Measurements from ENCODE around the gene ARHGEF10L.

Gene ARHGEF10L

GRCh38 chr1:17573518-17574041 is 34.1 kb downstream of the ARHGEF10L start:
- TF ChIP-seq EZH2phosphoT487 (conservative IDR thresholded peaks at IDR 0.05; ENCODE audit: low read length), result no peak
- TF ChIP-seq CTCF (IDR thresholded peaks at IDR 0.05; ENCODE audit: insufficient read depth, low read length, poor library complexity, severe bottlenecking), result no peak
- Histone ChIP-seq H3K36me3 (ENCODE audit: low read length) (no peaks in the 10 kb centered on the region), H3K9me3 (ENCODE audit: insufficient read depth, low read length) (no peaks in the 10 kb centered on the region), H4K20me1 (ENCODE audit: low read depth, low read length) (no peaks in the 10 kb centered on the region), H3K27ac (ENCODE audit: low read depth, low read length) (no peak overlapping the region), H3K9me2 (replicated peaks; ENCODE audit: insufficient read depth, low read length) (no peaks in the 10 kb centered on the region), H3K4me3 (ENCODE audit: insufficient read depth, low read length, poor library complexity, severe bottlenecking) (no peak overlapping the region), H3K9ac (ENCODE audit: low read length) (no peak overlapping the region), H3F3A (ENCODE audit: insufficient read depth) (no peaks in the 10 kb centered on the region), H3K27me3 (ENCODE audit: low read length) (no peaks in the 10 kb centered on the region), H3K4me2 (ENCODE audit: low read depth, low read length, poor library complexity, severe bottlenecking) (no peak overlapping the region), H2AFZ (ENCODE audit: low read depth, low read length, severe bottlenecking) (no peak overlapping the region), H3K79me2 (ENCODE audit: insufficient read depth, low read length) (no peaks in the 10 kb centered on the region)

DNA sequence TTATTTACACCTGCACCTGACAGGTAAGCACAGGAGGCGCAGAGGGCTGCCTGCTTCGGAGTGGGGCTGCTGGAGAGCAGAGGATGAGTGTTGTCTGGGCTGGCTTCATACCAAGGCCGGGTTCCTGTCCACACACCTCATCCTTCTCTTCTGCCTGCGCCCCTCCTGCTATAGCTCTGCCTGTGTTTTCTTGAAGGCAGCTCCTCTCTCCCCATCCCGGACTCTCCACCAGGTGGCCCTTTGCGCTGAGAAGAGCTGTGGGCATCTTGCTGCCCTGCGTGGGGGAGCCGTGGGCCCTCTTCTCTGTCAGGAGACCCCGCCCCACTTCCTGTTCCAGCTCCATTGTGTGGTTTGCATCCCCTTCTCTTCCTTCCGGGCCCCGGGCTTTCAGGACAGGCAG is 35.0 kb downstream of the ARHGEF10L start:
- Histone ChIP-seq H3F3A (ENCODE audit: insufficient read depth) (no peaks in the 10 kb centered on the region), H4K20me1 (ENCODE audit: low read depth, low read length) (no peaks in the 10 kb centered on the region), H3K4me3 (ENCODE audit: insufficient read depth, low read length, poor library complexity, severe bottlenecking) (no peak overlapping the region), H3K27me3 (ENCODE audit: low read length) (no peaks in the 10 kb centered on the region), H3K27ac (ENCODE audit: low read depth, low read length) (no peak overlapping the region), H3K9me2 (replicated peaks; ENCODE audit: insufficient read depth, low read length) (no peaks in the 10 kb centered on the region), H3K4me2 (ENCODE audit: low read depth, low read length, poor library complexity, severe bottlenecking) (no peak overlapping the region), H2AFZ (ENCODE audit: low read depth, low read length, severe bottlenecking) (no peak overlapping the region), H3K9me3 (ENCODE audit: insufficient read depth, low read length) (no peaks in the 10 kb centered on the region), H3K79me2 (ENCODE audit: insufficient read depth, low read length) (no peaks in the 10 kb centered on the region), H3K9ac (ENCODE audit: low read length) (no peak overlapping the region), H3K36me3 (ENCODE audit: low read length) (no peaks in the 10 kb centered on the region)
- TF ChIP-seq CTCF (IDR thresholded peaks at IDR 0.05; ENCODE audit: insufficient read depth, low read length, poor library complexity, severe bottlenecking) (no peak), EZH2phosphoT487 (conservative IDR thresholded peaks at IDR 0.05; ENCODE audit: low read length) (no peak)

DNA sequence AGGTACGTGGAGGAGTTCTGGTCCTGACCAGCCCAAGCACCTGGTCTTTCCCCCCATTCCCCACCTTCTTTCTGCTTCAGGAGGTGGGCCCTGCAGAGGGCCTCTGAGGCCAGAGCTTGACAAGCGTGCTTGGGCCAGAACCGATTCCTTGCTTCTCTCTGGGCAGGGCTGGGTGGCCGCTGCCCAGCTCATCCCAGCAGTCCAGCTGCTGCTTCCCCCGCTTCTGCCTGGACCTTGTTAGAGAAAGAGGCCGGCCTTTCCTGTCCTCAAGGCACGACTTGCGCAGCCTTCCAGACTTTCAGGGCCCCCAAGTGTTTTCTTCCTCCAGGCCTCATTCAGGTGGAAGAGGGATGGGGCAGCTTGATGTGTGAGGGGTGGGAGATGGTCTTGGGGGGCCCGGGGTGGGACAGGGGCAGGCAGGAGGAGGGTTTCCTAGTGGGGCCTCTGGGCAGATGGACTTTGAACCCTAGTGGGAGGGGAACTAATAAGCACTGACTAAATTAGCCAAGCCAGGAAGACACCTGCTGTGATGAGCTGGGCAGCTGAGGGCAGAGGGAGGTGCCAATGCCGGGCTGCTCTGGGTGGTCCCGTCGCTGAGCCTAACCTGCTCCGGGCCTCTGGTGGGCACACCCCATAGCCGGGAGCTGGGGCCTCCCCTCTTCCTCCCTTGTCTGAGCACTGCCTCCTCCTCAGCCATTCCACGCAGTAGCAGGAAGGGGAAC is 36.5 kb downstream of the ARHGEF10L start:
- Histone ChIP-seq H3K27ac (ENCODE audit: low read depth, low read length) (no peak overlapping the region), H3K9ac (ENCODE audit: low read length) (no peak overlapping the region), H2AFZ (ENCODE audit: low read depth, low read length, severe bottlenecking) (no peak overlapping the region), H3K27me3 (ENCODE audit: low read length) (no peaks in the 10 kb centered on the region), H3K9me3 (ENCODE audit: insufficient read depth, low read length) (no peaks in the 10 kb centered on the region), H3F3A (ENCODE audit: insufficient read depth) (no peaks in the 10 kb centered on the region), H3K79me2 (ENCODE audit: insufficient read depth, low read length) (no peaks in the 10 kb centered on the region), H3K4me2 (ENCODE audit: low read depth, low read length, poor library complexity, severe bottlenecking) (no peak overlapping the region), H3K4me3 (ENCODE audit: insufficient read depth, low read length, poor library complexity, severe bottlenecking) (no peak overlapping the region), H4K20me1 (ENCODE audit: low read depth, low read length) (no peaks in the 10 kb centered on the region), H3K36me3 (ENCODE audit: low read length) (no peaks in the 10 kb centered on the region), H3K9me2 (replicated peaks; ENCODE audit: insufficient read depth, low read length) (no peaks in the 10 kb centered on the region)
- TF ChIP-seq CTCF (IDR thresholded peaks at IDR 0.05; ENCODE audit: insufficient read depth, low read length, poor library complexity, severe bottlenecking) (no peak), EZH2phosphoT487 (conservative IDR thresholded peaks at IDR 0.05; ENCODE audit: low read length) (no peak)
